NCI-H1930 (cell line): ENCODE data around the gene TKT.

ENCODE experiments used
- DNase-seq, 2 experiments: peaks; one replicate each; lab custom pipeline; 2025; lab: John Stamatoyannopoulos, UW

The TKT gene

GRCh38 chr3:53240989-53241972 is 14.5 kb downstream of the TKT start:
- no peak for DNase-seq

- no peak for DNase-seq
These were observed 16.0 kb downstream of the TKT start for GRCh38 chr3:53239800-53240199.

- no peak for DNase-seq
These were observed 16.9 kb downstream of the TKT start for GRCh38 chr3:53238886-53239285.

GRCh38 chr3:53238051-53238850 is 17.6 kb downstream of the TKT start:
- DNase-seq = no peak

- no peak for DNase-seq
These were observed 19.5 kb downstream of the TKT start for GRCh38 chr3:53236112-53236841.

GRCh38 chr3:53235545-53235944 is 20.3 kb downstream of the TKT start:
- DNase-seq = no peak

- DNase-seq = no peak
These were observed 21.0 kb downstream of the TKT start for GRCh38 chr3:53234841-53235232.

- DNase-seq = no peak
These were observed 21.5 kb downstream of the TKT start for GRCh38 chr3:53234130-53234840.

GRCh38 chr3:53232641-53233377 is 23.0 kb downstream of the TKT start:
- no peak for DNase-seq

- DNase-seq = no peak
These were observed 24.0 kb downstream of the TKT start for GRCh38 chr3:53231532-53232511.

- DNase-seq = no peak
These were observed 25.0 kb downstream of the TKT start for GRCh38 chr3:53230789-53231188.

GRCh38 chr3:53230041-53230621 is 25.7 kb downstream of the TKT start:
- no peak for DNase-seq

- no peak for DNase-seq
These were observed 26.2 kb downstream of the TKT start for GRCh38 chr3:53229606-53230005.

- DNase-seq = no peak
These were observed 26.7 kb downstream of the TKT start for GRCh38 chr3:53229171-53229570.

GRCh38 chr3:53227993-53228885 is 27.6 kb downstream of the TKT start:
- DNase-seq = no peak

- no peak for DNase-seq
These were observed 28.9 kb downstream of the TKT start for GRCh38 chr3:53226841-53227407.

- DNase-seq = no peak
These were observed 29.5 kb downstream of the TKT start for GRCh38 chr3:53226142-53226840.
